ENCODE measurements around the gene TRMO.

Gene TRMO

GRCh38 chr9:97876061-97876460 lies 46.2 kb downstream of the TRMO start:
- no peak for DNase-seq (ENCODE audit: low read depth, low spot score)
- no peak overlapping the region for H3K27ac ChIP-seq (ENCODE audit: low read length)
- no peaks in the 10 kb centered on the region for H3K36me3 ChIP-seq (ENCODE audit: control insufficient read depth, insufficient read depth, low read length)
- WGBS (ENCODE audit: insufficient coverage, insufficient read length), result no CpG with 5 or more reads among the region's 3 CpGs
- H3K9me3 ChIP-seq (ENCODE audit: control insufficient read depth, insufficient read depth, low read length), result no peaks in the 10 kb centered on the region
- no peaks in the 10 kb centered on the region for H3K4me1 ChIP-seq (ENCODE audit: control insufficient read depth, insufficient read depth, low read length)
- no peak overlapping the region for H3K4me3 ChIP-seq (ENCODE audit: low read length)
- no peaks in the 10 kb centered on the region for H3K27me3 ChIP-seq (ENCODE audit: control insufficient read depth, insufficient read depth, low read length)

- Histone ChIP-seq H3K4me1 (ENCODE audit: control insufficient read depth, insufficient read depth, low read length) (no peaks in the 10 kb centered on the region), H3K36me3 (ENCODE audit: control insufficient read depth, insufficient read depth, low read length) (no peaks in the 10 kb centered on the region), H3K4me3 (ENCODE audit: low read length) (no peak overlapping the region), H3K27ac (ENCODE audit: low read length) (no peak overlapping the region), H3K27me3 (ENCODE audit: control insufficient read depth, insufficient read depth, low read length) (no peaks in the 10 kb centered on the region), H3K9me3 (ENCODE audit: control insufficient read depth, insufficient read depth, low read length) (no peaks in the 10 kb centered on the region)
- WGBS (ENCODE audit: insufficient coverage, insufficient read length), result no CpG with 5 or more reads among the region's 5 CpGs
- no peak for DNase-seq (ENCODE audit: low read depth, low spot score)
Measured at GRCh38 chr9:97875111-97875510, 47.2 kb downstream of the TRMO start.

GRCh38 chr9:97874624-97875023 lies 47.7 kb downstream of the TRMO start:
- no peak for DNase-seq (ENCODE audit: low read depth, low spot score)
- Histone ChIP-seq H3K4me1 (ENCODE audit: control insufficient read depth, insufficient read depth, low read length) (no peaks in the 10 kb centered on the region), H3K4me3 (ENCODE audit: low read length) (no peak overlapping the region), H3K27me3 (ENCODE audit: control insufficient read depth, insufficient read depth, low read length) (no peaks in the 10 kb centered on the region), H3K27ac (ENCODE audit: low read length) (no peak overlapping the region), H3K9me3 (ENCODE audit: control insufficient read depth, insufficient read depth, low read length) (no peaks in the 10 kb centered on the region), H3K36me3 (ENCODE audit: control insufficient read depth, insufficient read depth, low read length) (no peaks in the 10 kb centered on the region)
- WGBS (ENCODE audit: insufficient coverage, insufficient read length), result no CpG with 5 or more reads among the region's 6 CpGs

- Histone ChIP-seq H3K27ac (ENCODE audit: low read length) (no peak overlapping the region), H3K27me3 (ENCODE audit: control insufficient read depth, insufficient read depth, low read length) (no peaks in the 10 kb centered on the region), H3K9me3 (ENCODE audit: control insufficient read depth, insufficient read depth, low read length) (no peaks in the 10 kb centered on the region), H3K4me3 (ENCODE audit: low read length) (no peak overlapping the region), H3K4me1 (ENCODE audit: control insufficient read depth, insufficient read depth, low read length) (peaks cover 2% of the 10 kb centered on the region; the same call in 1 of the 2 replicates), H3K36me3 (ENCODE audit: control insufficient read depth, insufficient read depth, low read length) (no peaks in the 10 kb centered on the region)
- WGBS (ENCODE audit: insufficient coverage, insufficient read length), result no CpG with 5 or more reads among the region's 6 CpGs
- no peak for DNase-seq (ENCODE audit: low read depth, low spot score)
Measured at GRCh38 chr9:97873882-97874281, 48.4 kb downstream of the TRMO start.

GRCh38 chr9:97873425-97873824 lies 48.9 kb downstream of the TRMO start:
- Histone ChIP-seq H3K4me3 (ENCODE audit: low read length) (no peak overlapping the region), H3K36me3 (ENCODE audit: control insufficient read depth, insufficient read depth, low read length) (no peaks in the 10 kb centered on the region), H3K9me3 (ENCODE audit: control insufficient read depth, insufficient read depth, low read length) (no peaks in the 10 kb centered on the region), H3K27me3 (ENCODE audit: control insufficient read depth, insufficient read depth, low read length) (no peaks in the 10 kb centered on the region), H3K27ac (ENCODE audit: low read length) (no peak overlapping the region), H3K4me1 (ENCODE audit: control insufficient read depth, insufficient read depth, low read length) (peaks cover 2% of the 10 kb centered on the region; the same call in 1 of the 2 replicates)
- no peak for DNase-seq (ENCODE audit: low read depth, low spot score)
- no CpG with 5 or more reads among the region's 3 CpGs for WGBS (ENCODE audit: insufficient coverage, insufficient read length)

- WGBS (ENCODE audit: insufficient coverage, insufficient read length), result no CpG with 5 or more reads among the region's 3 CpGs
- no peak for DNase-seq (ENCODE audit: low read depth, low spot score)
Measured at GRCh38 chr9:97868859-97869258, 53.4 kb downstream of the TRMO start.

GRCh38 chr9:97866848-97867247 lies 55.5 kb downstream of the TRMO start:
- no peak overlapping the region for H3K27ac ChIP-seq (ENCODE audit: low read length)
- H3K4me3 ChIP-seq (ENCODE audit: low read length), result no peak overlapping the region
- peaks cover 1% of the 10 kb centered on the region; the same call in 1 of the 2 replicates for H3K27me3 ChIP-seq (ENCODE audit: control insufficient read depth, insufficient read depth, low read length)
- DNase-seq (ENCODE audit: low read depth, low spot score), result no peak
- H3K9me3 ChIP-seq (ENCODE audit: control insufficient read depth, insufficient read depth, low read length), result no peaks in the 10 kb centered on the region
- H3K4me1 ChIP-seq (ENCODE audit: control insufficient read depth, insufficient read depth, low read length), result peaks cover 2% of the 10 kb centered on the region; the same call in 1 of the 2 replicates
- no peaks in the 10 kb centered on the region for H3K36me3 ChIP-seq (ENCODE audit: control insufficient read depth, insufficient read depth, low read length)

More at GRCh38 chr9:97868859-97869258, 53.4 kb downstream of the TRMO start:
- H3K27ac ChIP-seq (ENCODE audit: low read length), result no peak overlapping the region
- H3K27me3 ChIP-seq (ENCODE audit: control insufficient read depth, insufficient read depth, low read length), result no peaks in the 10 kb centered on the region
- no peaks in the 10 kb centered on the region for H3K36me3 ChIP-seq (ENCODE audit: control insufficient read depth, insufficient read depth, low read length)
- peaks cover 2% of the 10 kb centered on the region; the same call in 1 of the 2 replicates for H3K4me1 ChIP-seq (ENCODE audit: control insufficient read depth, insufficient read depth, low read length)
- H3K4me3 ChIP-seq (ENCODE audit: low read length), result no peak overlapping the region
- no peaks in the 10 kb centered on the region for H3K9me3 ChIP-seq (ENCODE audit: control insufficient read depth, insufficient read depth, low read length)

- no CpG with 5 or more reads among the region's 1 CpG for WGBS (ENCODE audit: insufficient coverage, insufficient read length)
- peaks cover 2% of the 10 kb centered on the region; the same call in 1 of the 2 replicates for H3K4me1 ChIP-seq (ENCODE audit: control insufficient read depth, insufficient read depth, low read length)
- H3K27me3 ChIP-seq (ENCODE audit: control insufficient read depth, insufficient read depth, low read length), result peaks cover 2% of the 10 kb centered on the region; the same call in 1 of the 2 replicates
Measured at GRCh38 chr9:97866300-97866699, 56.0 kb downstream of the TRMO start.

GRCh38 chr9:97864396-97864795 lies 57.9 kb downstream of the TRMO start:
- no peak for DNase-seq (ENCODE audit: low read depth, low spot score)
- H3K4me1 ChIP-seq (ENCODE audit: control insufficient read depth, insufficient read depth, low read length), result peaks cover 3% of the 10 kb centered on the region; the same call in 1 of the 2 replicates
- no peaks in the 10 kb centered on the region for H3K36me3 ChIP-seq (ENCODE audit: control insufficient read depth, insufficient read depth, low read length)
- no peak overlapping the region for H3K27ac ChIP-seq (ENCODE audit: low read length)
- no CpG with 5 or more reads among the region's 1 CpG for WGBS (ENCODE audit: insufficient coverage, insufficient read length)
- H3K9me3 ChIP-seq (ENCODE audit: control insufficient read depth, insufficient read depth, low read length), result no peaks in the 10 kb centered on the region
- H3K27me3 ChIP-seq (ENCODE audit: control insufficient read depth, insufficient read depth, low read length), result peaks cover 21% of the 10 kb centered on the region
- H3K4me3 ChIP-seq (ENCODE audit: low read length), result no peak overlapping the region

More at GRCh38 chr9:97866300-97866699, 56.0 kb downstream of the TRMO start:
- Histone ChIP-seq H3K27ac (ENCODE audit: low read length) (no peak overlapping the region), H3K9me3 (ENCODE audit: control insufficient read depth, insufficient read depth, low read length) (no peaks in the 10 kb centered on the region), H3K4me3 (ENCODE audit: low read length) (no peak overlapping the region), H3K36me3 (ENCODE audit: control insufficient read depth, insufficient read depth, low read length) (no peaks in the 10 kb centered on the region)
- no peak for DNase-seq (ENCODE audit: low read depth, low spot score)

- Histone ChIP-seq H3K27me3 (ENCODE audit: control insufficient read depth, insufficient read depth, low read length) (peaks cover 30% of the 10 kb centered on the region), H3K9me3 (ENCODE audit: control insufficient read depth, insufficient read depth, low read length) (no peaks in the 10 kb centered on the region), H3K27ac (ENCODE audit: low read length) (no peak overlapping the region), H3K4me3 (ENCODE audit: low read length) (no peak overlapping the region), H3K36me3 (ENCODE audit: control insufficient read depth, insufficient read depth, low read length) (no peaks in the 10 kb centered on the region), H3K4me1 (ENCODE audit: control insufficient read depth, insufficient read depth, low read length) (0 out of 2 replicates have a peak, but pooled peaks cover 1% of the 10 kb centered on the region)
- DNase-seq (ENCODE audit: low read depth, low spot score), result no peak
- WGBS (ENCODE audit: insufficient coverage, insufficient read length), result no CpG with 5 or more reads among the region's 7 CpGs
Measured at GRCh38 chr9:97863314-97863713, 59.0 kb downstream of the TRMO start.

GRCh38 chr9:97861148-97861475 lies 61.2 kb downstream of the TRMO start:
- no peaks in the 10 kb centered on the region for H3K9me3 ChIP-seq (ENCODE audit: control insufficient read depth, insufficient read depth, low read length)
- WGBS (ENCODE audit: insufficient coverage, insufficient read length), result no CpG with 5 or more reads among the region's 5 CpGs
- H3K27me3 ChIP-seq (ENCODE audit: control insufficient read depth, insufficient read depth, low read length), result peaks cover 51% of the 10 kb centered on the region
- DNase-seq (ENCODE audit: low read depth, low spot score), result no peak
- H3K4me1 ChIP-seq (ENCODE audit: control insufficient read depth, insufficient read depth, low read length), result peaks cover 3% of the 10 kb centered on the region; the same call in 1 of the 2 replicates
- H3K36me3 ChIP-seq (ENCODE audit: control insufficient read depth, insufficient read depth, low read length), result no peaks in the 10 kb centered on the region
- no peak overlapping the region for H3K4me3 ChIP-seq (ENCODE audit: low read length)
- H3K27ac ChIP-seq (ENCODE audit: low read length), result no peak overlapping the region
